Fibroblast of peridontal ligament (primary cell): Measurements from ENCODE around the gene VPS33B.
A peak's percentile ranks its signal among the peaks of the same experiment; 100 is the strongest.
"Not testable (repeated sequence)": the region's sequence is repeated elsewhere in the genome, so short reads cannot be mapped to it uniquely, and the experiment has no call there.

ENCODE experiments used
- DNase-seq: peaks from one replicate; pipeline ENCODE4 v3.0.0-alpha.2; 2010; ENCODE audit errors: extremely low read depth

The VPS33B gene

GRCh38 chr15:91032919-91033803 lies 10.8 kb upstream of the VPS33B start:
- DNase-seq, result no peak

DNA sequence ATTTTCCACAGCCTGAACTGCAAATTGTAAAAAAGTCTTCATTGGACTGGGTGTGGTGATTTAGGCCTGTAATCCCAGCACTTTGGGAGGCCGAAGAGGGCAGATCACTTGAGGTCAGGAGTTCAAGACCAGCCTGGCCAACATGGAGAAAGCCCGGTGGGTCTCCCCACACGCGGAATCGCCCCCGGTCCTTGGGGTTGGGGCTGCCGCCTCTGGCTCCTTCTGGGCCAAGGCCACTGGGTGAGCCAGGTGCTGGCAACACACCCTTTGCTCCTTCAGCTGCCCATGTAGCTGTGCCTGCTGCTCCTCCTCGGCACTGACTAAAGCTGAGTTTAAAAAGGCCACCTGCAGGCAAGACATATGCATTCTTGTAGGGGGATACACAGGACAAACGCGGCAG lies 9.4 kb upstream of the VPS33B start:
- DNase-seq, result no peak

DNA sequence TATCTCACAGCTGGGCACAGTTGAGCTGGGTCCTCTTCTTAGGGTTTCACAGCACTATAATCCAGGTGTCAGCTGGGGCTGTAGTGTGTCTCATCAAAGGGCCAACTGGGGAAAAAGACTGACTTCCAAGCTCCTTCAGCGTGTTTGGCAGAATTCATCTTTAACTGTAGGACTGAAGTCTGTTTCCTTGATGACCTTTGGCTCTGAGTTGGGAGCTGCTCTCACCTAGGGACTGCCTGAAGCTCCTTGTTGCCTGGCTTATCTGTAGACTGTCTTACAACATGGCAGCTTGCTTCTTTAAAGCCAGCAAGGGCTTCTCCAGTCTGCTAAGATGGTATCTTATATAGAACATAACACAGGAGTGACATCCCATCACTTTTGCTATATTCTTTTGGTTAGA lies 5.3 kb upstream of the VPS33B start:
- DNase-seq, result no peak

GRCh38 chr15:91023720-91024119 lies 1.3 kb upstream of the VPS33B start:
- DNase-seq, result no peak

DNA sequence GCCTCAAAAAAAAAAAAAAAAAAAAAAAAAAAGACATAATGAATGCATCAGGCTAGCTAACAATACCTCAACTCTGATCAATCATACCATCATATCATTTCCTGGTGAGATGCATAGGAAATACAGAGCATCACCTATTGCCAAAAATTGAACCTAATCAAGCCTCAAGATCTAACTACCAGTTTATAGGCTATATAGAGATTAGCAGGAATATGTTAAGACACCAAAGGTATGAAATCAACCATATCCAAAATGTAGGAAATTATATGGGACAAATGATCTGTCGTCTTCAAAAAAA lies 387 bp upstream of the VPS33B start:
- no peak for DNase-seq

- peak; percentile 12 for DNase-seq
These were observed 799 bp downstream of the VPS33B start for GRCh38 chr15:91021516-91022074.

- no peak for DNase-seq
These were observed 4.2 kb downstream of the VPS33B start for GRCh38 chr15:91018158-91018557.

DNA sequence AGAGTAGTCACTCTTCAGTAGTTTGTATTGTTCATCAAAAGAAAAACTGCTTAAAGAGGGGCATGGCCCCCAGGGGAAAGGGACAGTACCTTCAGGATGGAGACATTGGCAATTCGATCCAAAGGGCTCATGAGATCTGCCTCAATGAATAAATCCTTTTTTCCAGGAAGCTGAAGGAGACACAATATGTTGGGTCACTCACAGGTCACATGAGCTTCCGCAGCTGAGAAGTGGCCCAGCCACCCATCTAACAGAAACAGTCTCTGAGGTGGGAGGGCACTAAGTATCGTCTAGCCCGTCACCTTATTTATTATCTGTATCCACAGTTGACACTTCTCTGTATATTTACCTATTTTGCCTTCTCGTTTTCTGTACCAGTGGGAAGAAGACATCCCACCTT lies 4.7 kb downstream of the VPS33B start:
- no peak for DNase-seq

GRCh38 chr15:91013701-91014100 lies 8.7 kb downstream of the VPS33B start:
- not testable (repeated sequence) for DNase-seq

GRCh38 chr15:91007266-91007665 lies 15.1 kb downstream of the VPS33B start:
- no peak for DNase-seq

GRCh38 chr15:91001209-91001608 lies 21.2 kb downstream of the VPS33B start:
- DNase-seq, result no peak

GRCh38 chr15:90998737-90999136 lies 23.7 kb downstream of the VPS33B start:
- DNase-seq, result no peak

GRCh38 chr15:90994417-90995311 lies 27.7 kb downstream of the VPS33B start, which contains the start of gene PRC1:
PRC1 (minus strand) TSS chr15:90994535; CDS start chr15:90994417, 118 bp downstream.
- peak; percentile 95 for DNase-seq

DNA sequence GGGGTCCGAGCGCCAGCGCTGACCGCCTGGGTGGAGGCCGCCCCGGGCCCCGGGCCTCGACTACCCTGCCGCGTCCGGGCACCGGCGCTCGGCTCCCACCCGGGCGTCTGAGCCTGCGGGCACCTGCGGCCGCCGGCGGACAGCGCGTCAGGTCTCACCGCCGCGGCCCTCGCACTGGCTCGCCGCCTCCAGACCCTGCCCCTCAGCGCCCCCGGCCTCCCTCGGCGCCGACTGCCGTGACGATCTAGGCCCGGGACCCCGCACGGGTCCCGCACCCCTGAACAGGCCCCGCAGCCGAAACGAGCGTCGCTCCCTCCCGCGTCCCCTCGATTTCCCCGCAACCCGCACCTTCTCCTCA lies 28.4 kb downstream of the VPS33B start:
- DNase-seq, result no peak

- no peak for DNase-seq
These were observed 30.7 kb downstream of the VPS33B start for GRCh38 chr15:90991587-90992285.

DNA sequence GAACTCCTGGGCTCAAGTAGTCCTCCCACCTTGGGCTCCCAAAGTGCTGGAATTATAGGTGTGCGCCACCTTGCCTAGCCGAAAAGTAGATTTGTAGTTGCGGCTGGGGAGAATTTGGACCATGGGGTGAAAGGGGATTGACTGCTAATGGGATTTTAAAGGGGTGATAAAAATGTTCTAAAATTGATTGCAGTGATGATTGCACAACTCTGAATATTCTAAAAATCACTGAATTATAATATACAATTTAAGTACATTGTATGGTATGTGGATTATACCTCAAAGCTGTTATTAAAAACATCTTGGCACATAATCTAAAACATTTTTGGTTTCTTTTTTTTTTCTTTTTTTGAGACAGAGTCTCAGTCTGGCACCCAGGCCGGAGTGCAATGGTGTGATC lies 31.9 kb downstream of the VPS33B start:
- DNase-seq, result no peak

DNA sequence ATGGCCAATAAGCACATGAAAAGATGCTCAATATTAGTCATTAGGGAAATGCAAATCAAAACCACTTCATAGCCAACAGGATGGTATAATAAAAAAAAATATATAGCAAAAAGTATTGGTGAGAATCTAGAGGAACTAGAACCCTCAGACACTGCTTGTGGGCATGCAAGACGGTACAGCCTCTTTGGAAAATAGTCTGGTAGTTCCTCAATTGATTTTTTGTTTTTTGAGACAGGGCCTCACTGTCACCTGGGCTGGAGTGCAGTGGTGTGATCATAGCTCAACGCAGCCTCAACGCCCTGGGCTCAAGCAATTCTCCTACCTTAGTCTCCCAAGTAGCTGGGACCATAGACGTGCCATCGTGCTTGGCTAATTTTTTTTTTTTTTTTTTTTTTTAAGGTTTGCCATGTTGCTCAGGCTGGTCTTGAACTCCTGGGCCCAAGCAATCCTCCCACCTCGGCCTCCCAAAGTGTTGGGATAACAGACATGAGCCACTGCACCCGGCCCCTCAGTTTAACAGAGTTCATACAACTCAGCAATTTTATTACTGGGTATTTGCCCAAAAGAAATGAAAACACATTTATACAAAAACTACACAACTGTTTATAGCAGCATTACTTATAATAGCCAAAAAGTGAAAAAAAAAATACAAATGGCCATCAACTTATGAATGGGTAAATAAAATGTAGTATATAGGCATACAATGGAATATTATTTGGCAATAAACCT lies 33.2 kb downstream of the VPS33B start:
- DNase-seq, result no peak

- DNase-seq, result no peak
These were observed 34.1 kb downstream of the VPS33B start for GRCh38 chr15:90988296-90988695.

- no peak for DNase-seq
These were observed 34.7 kb downstream of the VPS33B start for GRCh38 chr15:90987561-90988141.

DNA sequence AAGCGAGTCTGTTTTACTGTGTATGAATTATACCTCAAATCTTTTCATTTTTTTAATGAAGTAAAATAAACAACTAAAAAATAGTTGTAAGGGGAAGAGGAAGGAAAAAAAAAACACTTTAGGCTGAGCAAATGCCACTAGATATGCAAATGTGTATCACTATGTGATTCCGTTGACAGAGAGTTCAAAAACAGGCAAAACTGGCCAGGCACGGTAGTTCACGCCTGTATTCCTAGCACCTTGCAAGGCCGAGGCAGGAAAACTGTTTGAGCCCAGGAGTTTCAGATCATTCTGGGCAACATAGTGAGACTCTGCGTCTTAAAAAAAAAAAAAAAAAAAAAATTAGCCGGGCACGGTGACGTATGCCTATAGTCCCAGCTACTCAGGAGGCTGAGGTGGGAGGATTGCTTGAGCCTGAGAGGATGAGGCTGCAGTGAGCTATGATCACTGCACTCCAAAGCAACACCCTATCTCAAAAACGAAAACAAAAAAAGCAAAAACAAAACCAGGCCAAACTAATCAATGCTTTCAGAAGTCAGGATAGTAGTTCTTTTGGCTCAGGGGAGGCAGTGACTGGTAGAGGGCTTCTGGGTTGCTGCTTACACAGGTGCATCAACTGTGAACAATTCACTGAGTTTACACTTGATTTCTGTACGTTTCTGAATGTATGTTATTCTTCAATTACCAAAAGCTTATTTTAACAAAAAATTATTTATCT lies 35.4 kb downstream of the VPS33B start:
- DNase-seq, result no peak
